CD4-positive, CD25-positive, alpha-beta regulatory T cell (primary cell): Measurements from ENCODE around the gene PTPRN2. TPM values are rescaled to one million over a fixed set of nuclear protein-coding genes. Genes with fewer than 3 reads are reported as not detected.
A peak's percentile ranks its signal among the peaks of the same experiment; 100 is the strongest.
"Not testable (repeated sequence)": the region's sequence is repeated elsewhere in the genome, so short reads cannot be mapped to it uniquely, and the experiment has no call there.

Experiments
- ATAC-seq, 2 donors: fragments of 150-1000 bp; cut with Tn5 transposase; one replicate each; pipeline ENCODE4 v1.10.0; 2021; ENCODE audit warnings: low read depth in 2 of 2, moderate number of reproducible peaks in 2 of 2, moderate library complexity in 1 of 2
- DNase-seq, 3 donors: peaks; one replicate each; pipeline versions ENCODE4 v3.0.0 to v3.0.0-alpha.2; 2012 to 2022; ENCODE audit warnings: mixed read lengths in 1 of 3
- H3K27ac ChIP-seq: one replicate; pipeline ENCODE4 v1.7.0; 2013; ENCODE audit warnings: mild to moderate bottlenecking, low read length; ENCODE audit not compliant: insufficient read depth, poor library complexity, severe bottlenecking
- H3K27me3 ChIP-seq: one replicate; pipeline ENCODE4 v1.7.0; 2013; ENCODE audit warnings: low read length; ENCODE audit not compliant: control insufficient read depth, insufficient read depth
- H3K36me3 ChIP-seq: one replicate; pipeline ENCODE4 v1.7.0; 2013; ENCODE audit warnings: mild to moderate bottlenecking, low read length, moderate library complexity; ENCODE audit not compliant: control insufficient read depth, insufficient read depth
- H3K4me1 ChIP-seq: 2 replicates; pipeline ENCODE4 v1.7.0; 2013; ENCODE audit warnings: mild to moderate bottlenecking, low read length; ENCODE audit not compliant: insufficient read depth, control insufficient read depth, poor library complexity, severe bottlenecking
- H3K4me3 ChIP-seq: one replicate; pipeline ENCODE4 v1.7.0; 2013; ENCODE audit warnings: low read depth, mild to moderate bottlenecking, low read length, moderate library complexity
- H3K9me3 ChIP-seq, 2 experiments: 1 replicate in 1 of 2; 2 replicates in 1 of 2; pipeline ENCODE4 v1.7.0; 2013; ENCODE audit warnings: low read length in 2 of 2, mild to moderate bottlenecking in 1 of 2, moderate library complexity in 1 of 2; ENCODE audit not compliant: control insufficient read depth in 2 of 2
- H3K27ac Mint-ChIP-seq, 3 donors: one replicate each; pipeline ENCODE4 v1.8.0; 2020 to 2022; ENCODE audit warnings: mild to moderate bottlenecking in 3 of 3, mixed read lengths in 3 of 3, moderate library complexity in 2 of 3
- H3K27me3 Mint-ChIP-seq: one replicate; pipeline ENCODE4 v1.8.0; 2022; ENCODE audit warnings: mild to moderate bottlenecking, mixed read lengths
- H3K36me3 Mint-ChIP-seq: one replicate; pipeline ENCODE4 v1.8.0; 2020; ENCODE audit warnings: mixed read lengths
- H3K4me1 Mint-ChIP-seq, 4 donors: one replicate each; pipeline ENCODE4 v1.8.0; 2020 to 2022; ENCODE audit warnings: mixed read lengths in 4 of 4, mild to moderate bottlenecking in 1 of 4
- H3K4me3 Mint-ChIP-seq, 4 donors: one replicate each; pipeline ENCODE4 v1.8.0; 2020 to 2022; ENCODE audit warnings: mild to moderate bottlenecking in 4 of 4, mixed read lengths in 4 of 4, moderate library complexity in 3 of 4
- H3K9me3 Mint-ChIP-seq, 7 donors: one replicate each; pipeline ENCODE4 v1.8.0; 2020 to 2022; ENCODE audit warnings: mixed read lengths in 7 of 7, mild to moderate bottlenecking in 3 of 7, moderate library complexity in 2 of 7
- polyA plus RNA-seq, 4 donors: library from polyadenylated mRNA; unstranded; fragments of 300-500 nt; fragmentation: Illumina TruSeq; gene quantifications; one replicate each; pipeline ENCODE4 v1.2.3, GENCODE V29; 2021
- total RNA-seq: library from RNA; stranded (reverse); gene quantifications from one replicate; pipeline ENCODE4 v1.2.3, GENCODE V29; 2022

Gene PTPRN2
- total and polyA plus RNA-seq, 5 donors from 2014 or later: 1.6 to 4.7 (median 2.7) TPM

DNA sequence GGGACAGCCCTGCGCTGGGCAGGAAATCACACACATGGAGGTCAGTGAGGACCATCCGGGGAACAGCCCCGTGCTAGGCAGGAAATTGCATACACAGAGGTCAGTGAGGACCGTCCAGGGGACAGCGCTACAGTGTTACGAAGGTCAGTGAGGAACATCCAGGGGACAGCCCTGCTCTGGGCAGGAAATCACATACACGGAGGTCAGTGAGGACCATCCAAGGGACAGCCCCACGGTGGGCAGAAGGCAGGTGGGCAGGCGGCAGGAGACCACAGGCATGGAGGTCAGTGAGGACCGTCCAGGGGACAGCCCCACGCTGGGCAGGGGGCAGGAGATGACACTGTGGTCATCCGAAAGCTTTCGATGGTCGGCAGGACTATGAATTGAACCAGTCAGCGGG lies 79.7 kb downstream of the PTPRN2 start:
- Histone ChIP-seq H3K27me3 (no peaks in the 10 kb centered on the region), H3K36me3 (no peaks in the 10 kb centered on the region), H3K4me1 (no peaks in the 10 kb centered on the region), H3K9me3 (peaks cover 8 to 14% of the 10 kb centered on the region in 2 experiments), H3K4me3 (no peak overlapping the region), H3K27ac (no peak overlapping the region)
- Mint-ChIP-seq H3K4me3 (no peak overlapping the region), H3K27me3 (no peaks in the 10 kb centered on the region), H3K36me3 (no peaks in the 10 kb centered on the region), H3K4me1 (no peaks in the 10 kb centered on the region), H3K9me3 (peaks cover 4 to 24% (median 9%) of the 10 kb centered on the region in 7 donors), H3K27ac (no peak overlapping the region)
- ATAC-seq (no peak), DNase-seq (no peak)

DNA sequence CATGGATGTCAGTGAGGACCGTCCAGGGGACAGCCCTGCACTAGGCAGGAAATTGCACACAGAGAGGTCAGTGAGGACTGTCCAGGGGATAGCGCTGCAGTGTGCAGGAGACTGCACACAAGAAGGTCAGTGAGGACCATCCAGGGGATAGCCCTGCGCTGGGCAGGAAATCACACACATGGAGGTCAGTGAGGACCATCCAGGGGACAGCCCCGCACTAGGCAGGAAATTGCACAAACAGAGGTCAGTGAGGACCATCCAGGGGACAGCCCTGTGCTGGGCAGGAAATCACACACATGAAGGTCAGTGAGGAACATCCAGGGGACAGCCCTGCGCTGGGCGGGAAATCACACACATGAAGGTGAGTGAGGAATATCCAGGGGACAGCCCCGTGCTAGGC lies 80.4 kb downstream of the PTPRN2 start:
- H3K27me3 Mint-ChIP-seq, ATAC-seq, H3K36me3 ChIP-seq, H3K27ac ChIP-seq, H3K27me3 ChIP-seq, H3K4me3 ChIP-seq, H3K36me3 Mint-ChIP-seq, H3K4me1 Mint-ChIP-seq, DNase-seq, H3K4me1 ChIP-seq, H3K4me3 Mint-ChIP-seq: not testable (repeated sequence)
- Mint-ChIP-seq H3K27ac (peak overlapping the region in 1 of 3 donors; percentile 80), H3K9me3 (peaks cover 2 to 22% (median 9%) of the 10 kb centered on the region in 7 donors)
- H3K9me3 ChIP-seq: peaks cover 8 to 14% of the 10 kb centered on the region in 2 experiments

DNA sequence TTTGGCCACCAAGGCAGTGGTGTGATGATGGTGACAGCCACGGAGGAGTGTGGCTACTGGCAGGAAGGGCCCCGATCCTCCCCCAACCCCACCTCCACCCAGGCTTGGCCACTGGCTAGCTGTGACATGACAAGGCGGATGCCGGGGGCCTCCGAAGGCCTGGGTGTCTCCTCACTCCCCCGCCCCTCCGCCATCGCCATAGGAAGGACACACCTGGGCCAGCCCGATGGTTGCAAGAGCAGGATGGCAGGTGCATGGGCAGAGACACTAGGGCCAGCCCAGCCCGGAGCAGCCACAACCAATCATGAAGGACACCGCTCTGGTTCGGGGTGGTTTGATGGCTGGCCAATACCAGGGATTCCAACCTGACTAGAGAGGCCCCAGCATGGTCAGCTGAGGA lies 81.0 kb downstream of the PTPRN2 start:
- no peaks in the 10 kb centered on the region for H3K36me3 ChIP-seq
- Mint-ChIP-seq H3K27ac (no peak overlapping the region), H3K4me3 (no peak overlapping the region), H3K27me3 (no peaks in the 10 kb centered on the region), H3K4me1 (no peaks in the 10 kb centered on the region), H3K9me3 (peaks cover 2 to 18% (median 6%) of the 10 kb centered on the region in 7 donors), H3K36me3 (no peaks in the 10 kb centered on the region)
- DNase-seq (no peak), ATAC-seq (no peak)
- no peaks in the 10 kb centered on the region for H3K27me3 ChIP-seq
- no peaks in the 10 kb centered on the region for H3K4me1 ChIP-seq
- H3K4me3 ChIP-seq: no peak overlapping the region
- peaks cover 4 to 12% of the 10 kb centered on the region in 2 experiments for H3K9me3 ChIP-seq
- H3K27ac ChIP-seq: no peak overlapping the region

DNA sequence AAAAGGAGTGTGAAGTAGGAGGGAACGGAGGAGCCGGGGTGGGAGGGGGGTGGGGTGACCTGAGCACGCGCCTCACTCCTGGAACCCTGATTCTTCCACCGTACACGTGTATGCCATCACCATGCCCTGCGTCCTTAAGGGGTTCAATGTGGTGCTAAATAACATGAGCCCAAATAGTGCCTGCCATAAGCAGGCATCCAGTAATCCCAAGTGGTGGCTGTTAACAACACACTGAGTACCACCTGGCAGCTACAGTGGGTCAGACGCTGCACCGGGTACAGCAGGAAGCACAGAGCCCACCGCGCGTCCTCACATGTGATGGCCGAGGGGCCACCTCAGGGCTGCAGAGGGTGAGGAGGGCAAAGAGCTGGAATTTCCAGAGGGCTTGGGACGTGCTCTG lies 81.9 kb downstream of the PTPRN2 start:
- H3K36me3 Mint-ChIP-seq: no peaks in the 10 kb centered on the region
- H3K27ac Mint-ChIP-seq: no peak overlapping the region
- peaks cover 1 to 10% (median 4%) of the 10 kb centered on the region in 7 donors for H3K9me3 Mint-ChIP-seq
- DNase-seq (no peak), ATAC-seq (no peak)
- H3K27ac ChIP-seq: no peak overlapping the region
- peaks cover 3 to 5% of the 10 kb centered on the region in 2 experiments for H3K9me3 ChIP-seq
- H3K4me1 ChIP-seq: no peaks in the 10 kb centered on the region
- H3K36me3 ChIP-seq: no peaks in the 10 kb centered on the region
- no peaks in the 10 kb centered on the region for H3K27me3 Mint-ChIP-seq
- no peaks in the 10 kb centered on the region for H3K4me1 Mint-ChIP-seq
- H3K4me3 ChIP-seq: no peak overlapping the region
- H3K27me3 ChIP-seq: no peaks in the 10 kb centered on the region
- no peak overlapping the region for H3K4me3 Mint-ChIP-seq

DNA sequence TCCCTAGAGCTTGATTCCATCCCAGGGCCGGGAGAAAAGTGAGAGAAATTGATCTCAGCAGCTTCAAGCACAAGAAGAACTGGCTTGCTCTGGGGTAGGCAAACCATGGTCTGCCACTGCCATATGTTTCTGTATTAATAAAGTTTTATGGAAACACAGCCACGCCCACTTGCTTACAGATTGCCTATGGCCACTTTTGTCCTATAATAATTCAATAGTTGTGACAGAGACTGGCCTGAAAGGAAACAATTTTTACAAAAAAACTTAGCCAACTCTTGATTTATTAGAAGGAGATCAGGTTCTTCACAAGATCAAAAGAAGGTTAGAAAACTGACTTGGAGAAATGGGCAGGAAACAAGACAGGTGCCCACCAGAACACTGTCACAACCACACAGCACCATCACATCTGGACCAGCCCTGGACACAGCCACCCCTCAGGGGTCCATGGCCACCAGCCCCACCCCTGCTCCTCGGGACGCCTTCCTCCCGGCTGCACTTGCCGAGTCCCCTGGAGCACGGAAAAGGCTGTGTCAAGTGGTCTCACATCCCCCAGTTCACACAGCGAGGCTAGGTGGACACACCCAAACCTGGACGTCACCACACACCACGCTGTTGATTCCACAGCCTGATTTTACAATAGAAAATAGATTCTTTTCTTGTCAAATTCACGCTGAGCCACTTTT lies 85.4 kb downstream of the PTPRN2 start:
- no peak overlapping the region for H3K4me3 Mint-ChIP-seq
- Histone ChIP-seq H3K4me3 (no peak overlapping the region), H3K27me3 (no peaks in the 10 kb centered on the region), H3K9me3 (peaks cover 3 to 5% of the 10 kb centered on the region in 2 experiments), H3K27ac (no peak overlapping the region), H3K36me3 (no peaks in the 10 kb centered on the region), H3K4me1 (no peaks in the 10 kb centered on the region)
- H3K27ac Mint-ChIP-seq: no peak overlapping the region
- H3K4me1 Mint-ChIP-seq: no peaks in the 10 kb centered on the region
- no peaks in the 10 kb centered on the region for H3K27me3 Mint-ChIP-seq
- no peak for ATAC-seq
- no peaks in the 10 kb centered on the region for H3K36me3 Mint-ChIP-seq
- H3K9me3 Mint-ChIP-seq: peaks cover 0 to 6% (median 1%) of the 10 kb centered on the region in 7 donors
- no peak for DNase-seq

DNA sequence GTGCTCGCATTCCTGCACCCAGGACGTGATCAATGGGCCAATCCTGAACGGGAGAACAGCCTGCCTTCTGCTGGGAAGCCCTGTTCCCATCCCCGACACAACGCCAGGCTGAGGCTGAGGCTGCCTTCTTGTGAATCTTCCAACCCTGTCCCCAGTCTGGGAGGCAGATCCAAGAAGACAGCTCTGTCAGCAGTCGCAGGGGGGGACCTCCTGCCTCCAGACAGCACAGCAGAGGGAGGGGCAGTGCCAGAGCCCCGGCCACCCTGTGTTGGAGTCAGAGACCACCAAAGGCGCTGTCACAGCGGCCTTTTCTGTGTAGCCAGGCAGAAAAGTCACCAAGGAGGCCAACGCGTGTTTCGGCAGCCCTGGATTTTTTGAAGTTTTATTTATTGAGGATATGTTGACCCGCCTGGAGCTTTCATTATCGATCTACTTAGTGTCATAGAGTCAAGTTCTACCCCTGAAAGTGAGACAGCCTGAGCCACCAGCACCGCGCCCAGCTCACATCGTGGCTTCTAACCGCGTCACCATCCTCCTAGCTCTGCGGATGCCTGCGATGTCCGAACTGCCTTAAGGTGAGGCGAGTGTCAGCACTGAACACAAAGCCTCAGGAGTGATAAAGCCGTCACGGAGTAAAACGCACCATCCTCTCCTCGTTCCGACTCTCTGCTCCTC lies 86.1 kb downstream of the PTPRN2 start:
- Histone ChIP-seq H3K4me3 (no peak overlapping the region), H3K27ac (no peak overlapping the region), H3K9me3 (peaks cover 3 to 5% of the 10 kb centered on the region in 2 experiments), H3K36me3 (no peaks in the 10 kb centered on the region), H3K4me1 (no peaks in the 10 kb centered on the region), H3K27me3 (no peaks in the 10 kb centered on the region)
- Mint-ChIP-seq H3K4me3 (no peak overlapping the region), H3K9me3 (peaks cover 0 to 6% (median 0%) of the 10 kb centered on the region in 7 donors), H3K27ac (no peak overlapping the region), H3K4me1 (no peaks in the 10 kb centered on the region), H3K36me3 (no peaks in the 10 kb centered on the region), H3K27me3 (no peaks in the 10 kb centered on the region)
- ATAC-seq (no peak), DNase-seq (no peak)

DNA sequence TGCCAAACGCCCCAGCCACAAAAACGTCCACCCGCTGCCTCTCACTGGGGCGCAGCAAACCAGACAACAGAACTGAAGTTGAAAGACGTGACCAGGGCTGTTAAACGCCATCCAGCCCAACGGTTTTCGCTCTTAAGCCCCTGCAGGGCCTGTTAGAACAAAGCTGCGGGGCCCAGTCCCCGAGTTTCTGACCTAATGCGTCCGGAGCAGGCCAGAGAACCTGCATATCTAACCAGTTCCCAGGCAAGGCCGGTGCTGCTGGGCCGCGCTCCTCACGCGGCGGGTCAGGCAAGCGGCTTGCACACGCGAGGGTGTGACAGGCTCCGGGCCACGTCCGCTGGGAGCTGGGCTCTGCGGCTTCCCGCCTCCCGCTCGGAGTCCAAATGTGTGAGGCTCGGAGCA lies 87.0 kb downstream of the PTPRN2 start:
- Histone ChIP-seq H3K4me1 (no peaks in the 10 kb centered on the region), H3K9me3 (peaks cover 0 to under 1% of the 10 kb centered on the region in 2 experiments), H3K27ac (no peak overlapping the region), H3K27me3 (no peaks in the 10 kb centered on the region), H3K36me3 (no peaks in the 10 kb centered on the region), H3K4me3 (no peak overlapping the region)
- DNase-seq (no peak), ATAC-seq (no peak)
- Mint-ChIP-seq H3K27me3 (no peaks in the 10 kb centered on the region), H3K4me1 (no peaks in the 10 kb centered on the region), H3K9me3 (peaks cover 0 to 6% (median 0%) of the 10 kb centered on the region in 7 donors), H3K4me3 (no peak overlapping the region), H3K27ac (no peak overlapping the region), H3K36me3 (no peaks in the 10 kb centered on the region)

DNA sequence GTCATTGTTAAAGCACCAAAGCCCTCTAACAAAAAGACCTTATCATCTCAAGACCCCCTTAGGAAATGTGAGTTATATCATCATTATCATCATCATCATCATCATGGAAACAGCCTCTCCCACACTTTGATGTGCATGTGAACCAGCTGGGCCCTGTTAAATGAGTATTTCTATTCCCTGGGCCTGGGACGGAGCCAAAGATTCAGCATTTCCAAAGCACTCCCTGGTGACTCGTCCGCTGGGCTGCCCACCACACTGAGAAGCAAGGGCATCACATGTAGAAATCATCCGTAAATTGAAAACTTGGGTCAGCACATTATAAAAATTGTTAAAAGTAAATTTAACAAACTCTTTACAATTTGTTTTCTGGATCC lies 88.6 kb downstream of the PTPRN2 start:
- no peak for ATAC-seq
- Mint-ChIP-seq H3K36me3 (no peaks in the 10 kb centered on the region), H3K4me3 (no peak overlapping the region), H3K9me3 (peaks cover 0 to 1% (median 0%) of the 10 kb centered on the region in 7 donors), H3K4me1 (no peaks in the 10 kb centered on the region), H3K27me3 (no peaks in the 10 kb centered on the region), H3K27ac (peak overlapping the region in 1 of 3 donors; percentile 7)
- Histone ChIP-seq H3K4me3 (no peak overlapping the region), H3K27ac (no peak overlapping the region), H3K36me3 (no peaks in the 10 kb centered on the region), H3K4me1 (no peaks in the 10 kb centered on the region), H3K9me3 (no peaks in the 10 kb centered on the region), H3K27me3 (no peaks in the 10 kb centered on the region)
- no peak for DNase-seq
